Measurements from ENCODE around the gene FBXO27. TPM values are rescaled to one million over a fixed set of nuclear protein-coding genes. Genes with fewer than 3 reads are reported as not detected.

The FBXO27 gene
- polyA plus RNA-seq, 1 donor from 2014 or later, result 2.7 TPM

- Histone ChIP-seq H3K27me3 (ENCODE audit: insufficient read depth, low read depth, low read length) (no peaks in the 10 kb centered on the region), H4K20me1 (ENCODE audit: insufficient read depth) (no peaks in the 10 kb centered on the region), H3F3A (ENCODE audit: insufficient read depth, low read length, poor library complexity, severe bottlenecking) (no peaks in the 10 kb centered on the region), H3K79me2 (replicated peaks; ENCODE audit: insufficient read depth, low read length) (no peaks in the 10 kb centered on the region), H3K36me3 (ENCODE audit: insufficient read depth, low read length) (no peaks in the 10 kb centered on the region), H3K9ac (ENCODE audit: low read length) (no peak overlapping the region), H3K9me3 (ENCODE audit: low read length) (no peaks in the 10 kb centered on the region), H3K9me2 (ENCODE audit: insufficient read depth, low read length) (no peaks in the 10 kb centered on the region), H2AFZ (ENCODE audit: low read depth, low read length) (no peak overlapping the region), H3K27ac (ENCODE audit: low read length) (no peak overlapping the region), H3K4me2 (ENCODE audit: low read length) (no peak overlapping the region), H3K4me3 (ENCODE audit: low read length) (no peak overlapping the region)
- TF ChIP-seq REST (IDR thresholded peaks at IDR 0.05; ENCODE audit: borderline replicate concordance) (no peak), RAD21 (conservative IDR thresholded peaks at IDR 0.05) (no peak)
Measured at GRCh38 chr19:38985262-38985661, 47.1 kb downstream of the FBXO27 start.

- H3K9me2 ChIP-seq (ENCODE audit: insufficient read depth, low read length), result no peaks in the 10 kb centered on the region
- no peak overlapping the region for H2AFZ ChIP-seq (ENCODE audit: low read depth, low read length)
- H3K4me3 ChIP-seq (ENCODE audit: low read length), result no peak overlapping the region
- no peaks in the 10 kb centered on the region for H3K79me2 ChIP-seq (replicated peaks; ENCODE audit: insufficient read depth, low read length)
- no peak for TF ChIP-seq REST (IDR thresholded peaks at IDR 0.05; ENCODE audit: borderline replicate concordance)
- no peak for TF ChIP-seq RAD21 (conservative IDR thresholded peaks at IDR 0.05)
- TF ChIP-seq POLR2AphosphoS5 (IDR thresholded peaks at IDR 0.05), result no peak
- TF ChIP-seq TAF1 (IDR thresholded peaks at IDR 0.05; ENCODE audit: low read depth), result no peak
- TF ChIP-seq CTCF (IDR thresholded peaks at IDR 0.05; ENCODE audit: poor library complexity, severe bottlenecking), result no peak
- TF ChIP-seq SMC3 (conservative IDR thresholded peaks at IDR 0.05; ENCODE audit: poor library complexity), result no peak
- no peak for TF ChIP-seq EP300 (conservative IDR thresholded peaks at IDR 0.05; ENCODE audit: poor library complexity, severe bottlenecking)
- no peak for TF ChIP-seq EZH2 (IDR thresholded peaks at IDR 0.05; ENCODE audit: borderline replicate concordance, insufficient read depth, low read length, poor library complexity, severe bottlenecking)
- TF ChIP-seq MXI1 (conservative IDR thresholded peaks at IDR 0.05; ENCODE audit: poor library complexity, severe bottlenecking), result no peak
- no peaks in the 10 kb centered on the region for H3K9me3 ChIP-seq (ENCODE audit: low read length)
- H3K9ac ChIP-seq (ENCODE audit: low read length), result no peak overlapping the region
- H3K27me3 ChIP-seq (ENCODE audit: insufficient read depth, low read depth, low read length), result peaks cover 5% of the 10 kb centered on the region
- H3K4me2 ChIP-seq (ENCODE audit: low read length), result no peak overlapping the region
- no peaks in the 10 kb centered on the region for H3K36me3 ChIP-seq (ENCODE audit: insufficient read depth, low read length)
- no peaks in the 10 kb centered on the region for H4K20me1 ChIP-seq (ENCODE audit: insufficient read depth)
- H3F3A ChIP-seq (ENCODE audit: insufficient read depth, low read length, poor library complexity, severe bottlenecking), result no peaks in the 10 kb centered on the region
- no peak overlapping the region for H3K27ac ChIP-seq (ENCODE audit: low read length)
Measured at GRCh38 chr19:38980583-38981374, 51.6 kb downstream of the FBXO27 start.

Measured in neural cell (in vitro differentiated cells).